ENCODE data around the gene TNNT2. TPM values are rescaled to one million over a fixed set of nuclear protein-coding genes. Genes with fewer than 3 reads are reported as not detected.

TNNT2 gene
- 0.48 and 1.3 TPM in 2 replicates for total RNA-seq

GRCh38 chr1:201377611-201378092 lies at the start of gene TNNT2:
TSS of gene TNNT2 (minus strand) at chr1:201377680. CDS start at chr1:201373254, 4,426 bp downstream.

GRCh38 chr1:201399018-201399351 lies 21.5 kb upstream of the TNNT2 start, which contains the start of gene LAD1:
TSS of gene LAD1 (minus strand) at chr1:201399324. CDS start at chr1:201399306, 18 bp downstream.

Other genes starting within 250 kb of the TNNT2 start
- 70.3 and 97.8 TPM in 2 replicates for gene TMEM9, start 223.2 kb downstream of the TNNT2 start, total RNA-seq
- 0.48 TPM in 1 of 2 replicates, not detected in the other for gene IGFN1, start 186.9 kb downstream of the TNNT2 start, total RNA-seq
- gene PKP1, start 94.2 kb downstream of the TNNT2 start, total RNA-seq: 263 and 280 TPM in 2 replicates
- 186 and 189 TPM in 2 replicates for gene LAD1, start 21.6 kb upstream of the TNNT2 start, total RNA-seq
- under 0.01 TPM in 1 of 2 replicates, not detected in the other for gene TNNI1, start 44.0 kb upstream of the TNNT2 start, total RNA-seq
- gene PHLDA3, start 91.5 kb upstream of the TNNT2 start, total RNA-seq: 233 and 236 TPM in 2 replicates
- gene CSRP1, start 129.4 kb upstream of the TNNT2 start, total RNA-seq: 124 and 475 TPM in 2 replicates
- 4.7 and 7.0 TPM in 2 replicates for gene NAV1, start 161.4 kb upstream of the TNNT2 start, total RNA-seq

Measured in tracheal epithelial cell (primary cell).